K562 (cell line): ENCODE measurements around the gene ZCCHC24. TPM values are rescaled to one million over a fixed set of nuclear protein-coding genes. Genes with fewer than 3 reads are reported as not detected.

Experiments used
- ATAC-seq: fragments of 200-7000 bp; cut with Tn5 transposase; 3 replicates; pipeline ENCODE4 v1.9.1; 2020; ENCODE audit warnings: moderate library complexity
- BruUV-seq: library from RNA; stranded (reverse); fragments of 400-500 nt; replicated peaks from 2 replicates; lab custom pipeline; 2021; lab: Mats Ljungman, UMichigan
- CTCF ChIA-PET: fragments of 300-600 bp; formaldehyde crosslinking; extraction: SDS; loops from one replicate; lab custom pipeline; 2021; ENCODE audit warnings: low intra/inter-chr PET ratio; lab: Yijun Ruan, JAX
- POLR2A ChIA-PET: fragments of 300-600, 350-650 bp; sonication (Branson Sonifier 250); formaldehyde crosslinking; extraction: SDS; loops from one replicate; lab custom pipeline; 2021; ENCODE audit warnings: antibody characterized with exemption, inconsistent platforms; lab: Yijun Ruan, JAX
- DNase-seq, 4 experiments: peaks; one replicate each; pipeline versions ENCODE4 v3.0.0 to v3.0.0-alpha.2; 2011 to 2018; ENCODE audit warnings: low spot score in 3 of 4, mixed read lengths in 3 of 4; ENCODE audit errors: extremely low read depth in 1 of 4
- FAIRE-seq: peaks from 2 replicates; lab custom pipeline; 2011; peaks lifted over from hg19 to GRCh38; lab: Jason Lieb, UNC
- H2AFZ ChIP-seq: 2 replicates; pipeline ENCODE4 v1.6.0; 2011; ENCODE audit warnings: low read depth, low read length, control low read depth, inconsistent platforms
- H3K27ac ChIP-seq: fragments of 200-600 bp; 3 replicates; pipeline ENCODE4 v1.8.0; 2011; ENCODE audit warnings: low read depth, mild to moderate bottlenecking, control low read depth, inconsistent platforms, low read length, moderate library complexity, mixed read lengths; ENCODE audit errors: extremely low read depth
- H3K27me3 ChIP-seq, 2 experiments: fragments of 300-600 bp in 1 of 2; 2 replicates in 1 of 2; 3 replicates in 1 of 2; pipeline versions ENCODE4 v1.6.0 to v1.8.0; 2011; ENCODE audit warnings: inconsistent platforms in 2 of 2, low read length in 2 of 2, mild to moderate bottlenecking in 1 of 2, mixed read lengths in 1 of 2, moderate library complexity in 1 of 2; ENCODE audit not compliant: control insufficient read depth in 2 of 2, insufficient read depth in 2 of 2
- H3K36me3 ChIP-seq: fragments of 300-600 bp; 3 replicates; pipeline ENCODE4 v1.8.0; 2011; ENCODE audit warnings: mild to moderate bottlenecking, low read length, inconsistent platforms; ENCODE audit not compliant: control insufficient read depth, insufficient read depth
- H3K4me1 ChIP-seq, 2 experiments: fragments of 200-600 bp in 1 of 2; replicated peaks in 1 of 2; 2 replicates in 1 of 2; 3 replicates in 1 of 2; pipeline versions ENCODE4 v1.5.1 to v1.8.0; 2011; ENCODE audit warnings: inconsistent platforms in 2 of 2, low read length in 2 of 2, mild to moderate bottlenecking in 1 of 2, mixed read lengths in 1 of 2, moderate library complexity in 1 of 2; ENCODE audit not compliant: control insufficient read depth in 2 of 2, insufficient read depth in 2 of 2
- H3K4me2 ChIP-seq: 2 replicates; pipeline ENCODE4 v1.6.1; 2011; ENCODE audit warnings: low read length, control low read depth, inconsistent platforms, mixed read lengths; ENCODE audit not compliant: insufficient read depth
- H3K4me3 ChIP-seq: fragments of 200-600 bp; sonication (generic), shearing (Covaris generic); 2 replicates; pipeline ENCODE4 v1.5.1; 2016; ENCODE audit warnings: control low read depth, inconsistent platforms
- H3K79me2 ChIP-seq: fragments of 200-600 bp; 3 replicates; pipeline ENCODE4 v1.8.0; 2011; ENCODE audit warnings: low read length, inconsistent platforms; ENCODE audit not compliant: control insufficient read depth, insufficient read depth
- H3K9ac ChIP-seq, 2 experiments: 2 replicates each; pipeline versions ENCODE4 v1.6.0 to v1.6.1; 2011; ENCODE audit warnings: low read depth in 2 of 2, low read length in 2 of 2, control low read depth in 1 of 2, inconsistent platforms in 1 of 2, mild to moderate bottlenecking in 1 of 2, mixed read lengths in 1 of 2; ENCODE audit not compliant: insufficient read depth in 1 of 2
- H3K9me1 ChIP-seq: one replicate; pipeline ENCODE4 v1.6.0; 2011; ENCODE audit warnings: inconsistent platforms, mild to moderate bottlenecking, low read length, moderate library complexity; ENCODE audit not compliant: control insufficient read depth, insufficient read depth
- H3K9me3 ChIP-seq: replicated peaks from 2 replicates; pipeline ENCODE4 v1.5.1; 2011; ENCODE audit warnings: low read depth, low read length, inconsistent platforms; ENCODE audit not compliant: control insufficient read depth, insufficient read depth
- H4K20me1 ChIP-seq: replicated peaks from 2 replicates; pipeline ENCODE4 v1.6.1; 2011; ENCODE audit warnings: low read length, inconsistent platforms, mixed read lengths; ENCODE audit not compliant: control insufficient read depth, insufficient read depth
- DNMT1 ChIP-seq: fragments of 450-650 bp; IDR thresholded peaks from 2 replicates; pipeline ENCODE4 v1.6.1; 2016; ENCODE audit warnings: antibody characterized with exemption, mild to moderate bottlenecking
- PKNOX1 ChIP-seq: fragments of 450-650 bp; IDR thresholded peaks from 2 replicates; pipeline ENCODE4 v1.6.1; 2016
- RERE ChIP-seq: sonication (generic); formaldehyde crosslinking; IDR thresholded peaks from 2 replicates; pipeline ENCODE4 v1.8.0; 2023; ENCODE audit warnings: missing genetic modification reagents, mild to moderate bottlenecking, borderline replicate concordance
- USF1 ChIP-seq: sonication (generic); formaldehyde crosslinking; IDR thresholded peaks from 2 replicates; pipeline ENCODE4 v1.9.0; 2022; ENCODE audit warnings: mild to moderate bottlenecking, missing genetic modification reagents
- ZFP1 ChIP-seq: fragments of 450-650 bp; formaldehyde crosslinking; IDR thresholded peaks from 2 replicates; pipeline ENCODE4 v1.4.0; 2020; ENCODE audit warnings: mild to moderate bottlenecking, mixed read lengths
- ZNF316 ChIP-seq: fragments of 450-650 bp; IDR thresholded peaks from 2 replicates; pipeline ENCODE4 v1.6.1; 2016
- WGBS: fragments of 100-300 bp; shearing (Covaris generic); methylation state at CpG from one replicate; pipeline ENCODE4 v1.1.6; 2016; ENCODE audit warnings: low coverage, mixed read lengths; ENCODE audit not compliant: insufficient coverage; ENCODE audit errors: missing lambda C conversion rate; 5-methylcytosine and 5-hydroxymethylcytosine counted together
- in situ Hi-C: fragments of 300-500 bp; cut with MboI; formaldehyde crosslinking; loops from 4 replicates; pipeline ENCODE4 v1.15.0; 2018; ENCODE audit warnings: inconsistent platforms, mixed read lengths
- intact Hi-C: fragments of 100-400 bp; cut with micrococcal nuclease; formaldehyde crosslinking; loops from 2 replicates; pipeline ENCODE4 v1.14.2; 2022
- polyA plus RNA-seq, 8 experiments: library from polyadenylated mRNA; depleted of rRNA in 4 of 8; stranded (reverse) in 5 of 8; unstranded in 3 of 8; fragments of >200 nt; fragmentation: Nextera tagmentation in 2 of 8; fragmentation: Illumina TruSeq in 1 of 8; extraction: Ambion mirVana in 2 of 8; extraction: Trizol in 1 of 8; gene quantifications; 2 replicates each; pipeline versions ENCODE4 v1.2.1 to v1.2.3, GENCODE V29; 2011 to 2014; ENCODE audit warnings: inconsistent platforms in 1 of 8, missing spikeins in 1 of 8
- total RNA-seq, 7 experiments: library from RNA; depleted of rRNA in 6 of 7; stranded (reverse); fragments of >200 nt in 6 of 7; fragmentation: Illumina TruSeq in 2 of 7; extraction: Trizol in 2 of 7; gene quantifications; 2 replicates each; pipeline versions ENCODE4 v1.2.1 to v1.2.3, GENCODE V29; 2011 to 2021; ENCODE audit warnings: low replicate concordance in 1 of 7

Gene ZCCHC24
- total and polyA plus RNA-seq, 9 of the 15 experiments (the other 6 are each of a cell fraction or from before 2014, with no cell fraction given) = 0.84 to 11.0 (median 4.6) TPM

DNA sequence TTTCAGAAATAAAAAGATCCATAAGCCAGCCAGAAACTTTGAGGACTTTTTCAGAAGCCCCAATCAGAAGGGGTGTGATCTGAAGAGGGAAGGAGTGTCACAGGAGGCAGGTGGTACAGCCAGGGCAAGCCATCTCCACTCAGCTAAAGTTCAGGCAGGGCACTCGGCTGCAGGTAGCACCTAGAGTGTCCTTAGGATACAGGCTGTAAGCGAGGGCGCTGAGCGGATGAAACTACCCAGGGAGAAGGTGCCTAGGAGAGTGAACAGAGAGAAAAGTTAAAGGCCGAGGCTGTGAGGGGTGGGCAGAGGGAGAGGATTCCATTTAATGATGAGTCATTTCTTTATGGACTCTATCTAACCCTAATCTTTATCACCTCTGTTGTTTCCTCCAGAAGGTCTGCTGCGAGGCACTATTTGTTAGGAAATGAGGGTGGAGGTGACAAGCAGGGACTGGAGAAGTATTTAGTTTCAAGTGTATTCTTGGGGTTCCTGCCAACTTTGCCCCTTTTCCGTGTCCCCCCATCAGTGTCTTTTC is 29.8 kb upstream of the ZCCHC24 start (continued):
- TF ChIP-seq RERE (CRISPR knock-in tag) (no peak), ZNF316 (peak; percentile 91)

DNA sequence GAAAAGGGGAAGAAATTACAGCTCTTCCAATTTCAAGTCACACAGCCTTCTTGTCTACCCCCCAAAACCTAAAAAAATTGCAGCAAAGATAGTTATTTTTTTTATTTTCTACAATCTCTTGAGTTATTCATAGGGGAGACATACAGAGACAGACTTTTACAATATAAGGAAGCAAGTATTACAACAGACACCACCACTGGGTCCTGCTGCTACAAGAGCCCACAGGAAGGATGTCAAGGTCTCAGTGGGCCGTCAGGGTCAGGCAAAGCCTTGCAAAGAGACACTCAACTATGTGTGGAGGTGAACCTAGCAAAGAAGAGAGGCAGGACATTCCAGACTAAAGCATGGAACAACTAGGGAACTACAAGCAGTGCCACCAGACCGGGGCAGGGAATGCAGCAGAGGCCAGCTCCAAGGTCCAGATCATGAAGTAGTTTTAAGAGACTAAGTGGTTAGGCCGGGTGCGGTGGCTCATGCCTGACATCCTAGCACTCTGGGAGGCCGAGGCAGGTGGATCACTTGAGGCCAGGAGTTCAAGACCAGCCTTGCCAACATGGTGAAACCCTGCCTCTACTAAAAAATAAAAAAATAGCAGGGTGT is 28.2 kb upstream of the ZCCHC24 start:
- in situ Hi-C loops = loop anchor here (5.0 kb wide), 1 partner anchor 81 kb away; no protein-coding TSS in a partner anchor
- H3K4me2 ChIP-seq = no peak overlapping the region
- FAIRE-seq (no peak), DNase-seq (no peak), ATAC-seq (no peak)
- BruUV-seq = no TSS peak
- CTCF ChIA-PET = no interaction called here
- WGBS = 36% methylated on average over 5 of the region's 5 CpGs
- no peak overlapping the region for H3K4me3 ChIP-seq
- H3K4me1 ChIP-seq = peaks cover 3 to 9% of the 10 kb centered on the region in 2 experiments; a peak in 3 of 5 replicates
- H3K9ac ChIP-seq = no peak overlapping the region
- POLR2A ChIA-PET = interaction anchor here (0.7 to 1.5 kb wide), 2 partner anchors 13 to 216 kb away, joined by 3 read pairs; no protein-coding TSS in a partner anchor
- no peaks in the 10 kb centered on the region for H3K36me3 ChIP-seq
- H4K20me1 ChIP-seq = no peaks in the 10 kb centered on the region
- intact Hi-C loops = no loop called here
- H3K9me3 ChIP-seq = no peaks in the 10 kb centered on the region
- TF ChIP-seq PKNOX1 (no peak), DNMT1 (no peak), ZFP1 (CRISPR knock-in tag) (no peak), USF1 (CRISPR knock-in tag) (no peak)
- no peaks in the 10 kb centered on the region; a peak in 1 of 5 replicates for H3K27me3 ChIP-seq
- no peaks in the 10 kb centered on the region for H3K79me2 ChIP-seq
- H3K9me1 ChIP-seq = no peaks in the 10 kb centered on the region
- H3K27ac ChIP-seq = no peak overlapping the region
- H2AFZ ChIP-seq = peak overlapping the region; percentile 73
